H1 (cell line): Measurements from ENCODE around the gene TMEM139. TPM values are rescaled to one million over a fixed set of nuclear protein-coding genes. Genes with fewer than 3 reads are reported as not detected.

ENCODE experiments used
- ATF2 ChIP-seq: IDR thresholded peaks from 2 replicates; pipeline ENCODE4 v1.6.1; 2012; ENCODE audit warnings: low read length, inconsistent platforms
- BRCA1 ChIP-seq: IDR thresholded peaks from 2 replicates; pipeline ENCODE4 v1.6.1; 2012; ENCODE audit warnings: low read depth, low read length, improper control_type of control experiment
- CHD2 ChIP-seq: IDR thresholded peaks from 2 replicates; pipeline ENCODE4 v1.6.1; 2012; ENCODE audit warnings: low read length, improper control_type of control experiment
- CREB1 ChIP-seq: IDR thresholded peaks from 2 replicates; pipeline ENCODE4 v1.6.1; 2012; ENCODE audit warnings: inconsistent platforms
- JUND ChIP-seq: IDR thresholded peaks from 2 replicates; pipeline ENCODE4 v1.6.1; 2011; ENCODE audit warnings: mild to moderate bottlenecking, improper control_type of control experiment, low read length
- SAP30 ChIP-seq: fragments of 300-600 bp; sonication (generic); IDR thresholded peaks from 2 replicates; pipeline ENCODE4 v1.7.1; 2012; ENCODE audit warnings: low read length, moderate library complexity, mild to moderate bottlenecking, inconsistent platforms; ENCODE audit not compliant: insufficient read depth, insufficient replicate concordance
- SIN3A ChIP-seq, 2 experiments: IDR thresholded peaks in 1 of 2; conservative IDR thresholded peaks in 1 of 2; 2 replicates each; pipeline ENCODE4 v1.6.1; 2011 to 2012; ENCODE audit warnings: low read length in 2 of 2, improper control_type of control experiment in 1 of 2, low read depth in 1 of 2, mild to moderate bottlenecking in 1 of 2
- SIRT6 ChIP-seq: IDR thresholded peaks from one replicate; pipeline ENCODE4 v1.7.1; 2012; ENCODE audit warnings: low read length, inconsistent platforms
- TBP ChIP-seq: IDR thresholded peaks from 2 replicates; pipeline ENCODE4 v1.6.1; 2011; ENCODE audit warnings: low read depth, low read length, improper control_type of control experiment
- polyA plus RNA-seq, 7 experiments: library from polyadenylated mRNA; depleted of rRNA in 3 of 7; stranded (reverse) in 5 of 7; unstranded in 2 of 7; fragments of >200 nt in 5 of 7; fragments of 200-250 nt in 2 of 7; gene quantifications; 1 replicate in 5 of 7; 2 replicates in 1 of 7; 4 replicates in 1 of 7; pipeline versions ENCODE4 v1.2.1 to v1.2.3, GENCODE V29; 2011 to 2013; ENCODE audit warnings: missing spikeins in 2 of 7, mixed read lengths in 2 of 7
- total RNA-seq: library from RNA; stranded (reverse); fragmentation: NEBNext Ultra II Directional; extraction: Animal tissue kit (Norgen Biotek cat#: 25700); gene quantifications from 2 replicates; pipeline ENCODE4 v1.2.1, GENCODE V29; 2021
- TF ChIP-seq, protein P1 (sequence below): fragments of 300-600 bp; sonication (generic); IDR thresholded peaks from 2 replicates; pipeline ENCODE4 v1.7.1; 2012; ENCODE audit warnings: low read length, moderate library complexity, mild to moderate bottlenecking, inconsistent platforms; ENCODE audit not compliant: insufficient replicate concordance

Gene TMEM139
- total and polyA plus RNA-seq, 2 of the 8 experiments (the other 6 are each of a cell fraction or from before 2014, with no cell fraction given), result 3.2 to 6.7 TPM

GRCh38 chr7:143257501-143257900, 27.3 kb upstream of the TMEM139 start (continued):
- TF ChIP-seq, protein P1, sequence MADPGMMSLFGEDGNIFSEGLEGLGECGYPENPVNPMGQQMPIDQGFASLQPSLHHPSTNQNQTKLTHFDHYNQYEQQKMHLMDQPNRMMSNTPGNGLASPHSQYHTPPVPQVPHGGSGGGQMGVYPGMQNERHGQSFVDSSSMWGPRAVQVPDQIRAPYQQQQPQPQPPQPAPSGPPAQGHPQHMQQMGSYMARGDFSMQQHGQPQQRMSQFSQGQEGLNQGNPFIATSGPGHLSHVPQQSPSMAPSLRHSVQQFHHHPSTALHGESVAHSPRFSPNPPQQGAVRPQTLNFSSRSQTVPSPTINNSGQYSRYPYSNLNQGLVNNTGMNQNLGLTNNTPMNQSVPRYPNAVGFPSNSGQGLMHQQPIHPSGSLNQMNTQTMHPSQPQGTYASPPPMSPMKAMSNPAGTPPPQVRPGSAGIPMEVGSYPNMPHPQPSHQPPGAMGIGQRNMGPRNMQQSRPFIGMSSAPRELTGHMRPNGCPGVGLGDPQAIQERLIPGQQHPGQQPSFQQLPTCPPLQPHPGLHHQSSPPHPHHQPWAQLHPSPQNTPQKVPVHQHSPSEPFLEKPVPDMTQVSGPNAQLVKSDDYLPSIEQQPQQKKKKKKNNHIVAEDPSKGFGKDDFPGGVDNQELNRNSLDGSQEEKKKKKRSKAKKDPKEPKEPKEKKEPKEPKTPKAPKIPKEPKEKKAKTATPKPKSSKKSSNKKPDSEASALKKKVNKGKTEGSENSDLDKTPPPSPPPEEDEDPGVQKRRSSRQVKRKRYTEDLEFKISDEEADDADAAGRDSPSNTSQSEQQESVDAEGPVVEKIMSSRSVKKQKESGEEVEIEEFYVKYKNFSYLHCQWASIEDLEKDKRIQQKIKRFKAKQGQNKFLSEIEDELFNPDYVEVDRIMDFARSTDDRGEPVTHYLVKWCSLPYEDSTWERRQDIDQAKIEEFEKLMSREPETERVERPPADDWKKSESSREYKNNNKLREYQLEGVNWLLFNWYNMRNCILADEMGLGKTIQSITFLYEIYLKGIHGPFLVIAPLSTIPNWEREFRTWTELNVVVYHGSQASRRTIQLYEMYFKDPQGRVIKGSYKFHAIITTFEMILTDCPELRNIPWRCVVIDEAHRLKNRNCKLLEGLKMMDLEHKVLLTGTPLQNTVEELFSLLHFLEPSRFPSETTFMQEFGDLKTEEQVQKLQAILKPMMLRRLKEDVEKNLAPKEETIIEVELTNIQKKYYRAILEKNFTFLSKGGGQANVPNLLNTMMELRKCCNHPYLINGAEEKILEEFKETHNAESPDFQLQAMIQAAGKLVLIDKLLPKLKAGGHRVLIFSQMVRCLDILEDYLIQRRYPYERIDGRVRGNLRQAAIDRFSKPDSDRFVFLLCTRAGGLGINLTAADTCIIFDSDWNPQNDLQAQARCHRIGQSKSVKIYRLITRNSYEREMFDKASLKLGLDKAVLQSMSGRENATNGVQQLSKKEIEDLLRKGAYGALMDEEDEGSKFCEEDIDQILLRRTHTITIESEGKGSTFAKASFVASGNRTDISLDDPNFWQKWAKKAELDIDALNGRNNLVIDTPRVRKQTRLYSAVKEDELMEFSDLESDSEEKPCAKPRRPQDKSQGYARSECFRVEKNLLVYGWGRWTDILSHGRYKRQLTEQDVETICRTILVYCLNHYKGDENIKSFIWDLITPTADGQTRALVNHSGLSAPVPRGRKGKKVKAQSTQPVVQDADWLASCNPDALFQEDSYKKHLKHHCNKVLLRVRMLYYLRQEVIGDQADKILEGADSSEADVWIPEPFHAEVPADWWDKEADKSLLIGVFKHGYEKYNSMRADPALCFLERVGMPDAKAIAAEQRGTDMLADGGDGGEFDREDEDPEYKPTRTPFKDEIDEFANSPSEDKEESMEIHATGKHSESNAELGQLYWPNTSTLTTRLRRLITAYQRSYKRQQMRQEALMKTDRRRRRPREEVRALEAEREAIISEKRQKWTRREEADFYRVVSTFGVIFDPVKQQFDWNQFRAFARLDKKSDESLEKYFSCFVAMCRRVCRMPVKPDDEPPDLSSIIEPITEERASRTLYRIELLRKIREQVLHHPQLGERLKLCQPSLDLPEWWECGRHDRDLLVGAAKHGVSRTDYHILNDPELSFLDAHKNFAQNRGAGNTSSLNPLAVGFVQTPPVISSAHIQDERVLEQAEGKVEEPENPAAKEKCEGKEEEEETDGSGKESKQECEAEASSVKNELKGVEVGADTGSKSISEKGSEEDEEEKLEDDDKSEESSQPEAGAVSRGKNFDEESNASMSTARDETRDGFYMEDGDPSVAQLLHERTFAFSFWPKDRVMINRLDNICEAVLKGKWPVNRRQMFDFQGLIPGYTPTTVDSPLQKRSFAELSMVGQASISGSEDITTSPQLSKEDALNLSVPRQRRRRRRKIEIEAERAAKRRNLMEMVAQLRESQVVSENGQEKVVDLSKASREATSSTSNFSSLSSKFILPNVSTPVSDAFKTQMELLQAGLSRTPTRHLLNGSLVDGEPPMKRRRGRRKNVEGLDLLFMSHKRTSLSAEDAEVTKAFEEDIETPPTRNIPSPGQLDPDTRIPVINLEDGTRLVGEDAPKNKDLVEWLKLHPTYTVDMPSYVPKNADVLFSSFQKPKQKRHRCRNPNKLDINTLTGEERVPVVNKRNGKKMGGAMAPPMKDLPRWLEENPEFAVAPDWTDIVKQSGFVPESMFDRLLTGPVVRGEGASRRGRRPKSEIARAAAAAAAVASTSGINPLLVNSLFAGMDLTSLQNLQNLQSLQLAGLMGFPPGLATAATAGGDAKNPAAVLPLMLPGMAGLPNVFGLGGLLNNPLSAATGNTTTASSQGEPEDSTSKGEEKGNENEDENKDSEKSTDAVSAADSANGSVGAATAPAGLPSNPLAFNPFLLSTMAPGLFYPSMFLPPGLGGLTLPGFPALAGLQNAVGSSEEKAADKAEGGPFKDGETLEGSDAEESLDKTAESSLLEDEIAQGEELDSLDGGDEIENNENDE, result no peak
- TF ChIP-seq CHD2 (no peak), JUND (no peak), CREB1 (no peak), SIRT6 (no peak), BRCA1 (no peak), TBP (no peak), SIN3A (conservative IDR thresholded peaks at IDR 0.05 in 1 of 2, IDR thresholded peaks at IDR 0.05 in 1 of 2; ENCODE audit: low read depth in 1 of 2, low read length in 2 of 2) (no peak), ATF2 (no peak), SAP30 (no peak)
